Right lobe of liver (tissue), 4 donors: Measurements from ENCODE around the gene PLCB1.

Source experiments
- CTCF ChIP-seq, 4 donors: fragments of 200-600 bp in 3 of 4; fragments of 450-650 bp in 1 of 4; IDR thresholded peaks; one replicate each; pipeline versions ENCODE4 v1.5.1 to v1.8.0; 2016 to 2022; ENCODE audit warnings: antibody characterized with exemption in 4 of 4, mild to moderate bottlenecking in 2 of 4
- POLR2A ChIP-seq: fragments of 450-650 bp; IDR thresholded peaks from one replicate; pipeline ENCODE4 v1.6.1; 2017; ENCODE audit warnings: antibody characterized with exemption, mild to moderate bottlenecking
- donor health status: DM: no; HTN: no; CAD: no.
- donor health status: DM: no; HTN: no; CAD: no.
- donor health status: DM: no; HTN: yes; CAD: no.

- TF ChIP-seq CTCF (IDR thresholded peaks at IDR 0.05) (no peak), POLR2A (no peak)
These were observed 586.2 kb downstream of the PLCB1 start for GRCh38 chr20:8718279-8718678.
